Gastrocnemius medialis (tissue), 4 donors: ENCODE data around the gene DISP3.

ENCODE experiments used
- CTCF ChIP-seq, 5 experiments: fragments of 450-650 bp in 3 of 5; fragments of 200-600 bp in 2 of 5; sonication (generic) in 2 of 5; IDR thresholded peaks in 4 of 5; conservative IDR thresholded peaks in 1 of 5; 1 replicate in 4 of 5; 2 replicates in 1 of 5; pipeline ENCODE4 v1.5.1; 2016 to 2019; ENCODE audit warnings: antibody characterized with exemption in 5 of 5, mild to moderate bottlenecking in 3 of 5, moderate library complexity in 3 of 5
- POLR2A ChIP-seq, 2 donors: fragments of 450-650 bp; IDR thresholded peaks; one replicate each; pipeline ENCODE4 v1.6.1; 2017; ENCODE audit warnings: antibody characterized with exemption in 2 of 2, mild to moderate bottlenecking in 2 of 2, moderate library complexity in 2 of 2

GRCh38 chr1:11482198-11482597 is 3.2 kb downstream of the DISP3 start:
- TF ChIP-seq CTCF (IDR thresholded peaks at IDR 0.05 in 4 of 5, conservative IDR thresholded peaks at IDR 0.05 in 1 of 5) (no peak), POLR2A (IDR thresholded peaks at IDR 0.05) (no peak)
